H1 (cell line): ENCODE data around the gene CYGB. TPM values are rescaled to one million over a fixed set of nuclear protein-coding genes. Genes with fewer than 3 reads are reported as not detected.

Experiments used
- CTCF ChIA-PET: fragments of 300-600 bp; sonication (Branson Sonifier 250); formaldehyde crosslinking; loops from one replicate; lab custom pipeline; 2021; ENCODE audit not compliant: partially characterized antibody; lab: Charles Lee
- POLR2A ChIA-PET: fragments of 300-600 bp; sonication (Branson Sonifier 250); formaldehyde crosslinking; loops from one replicate; lab custom pipeline; 2021; ENCODE audit warnings: inconsistent platforms; ENCODE audit not compliant: partially characterized antibody; lab: Charles Lee
- DNase-seq, 2 experiments: peaks; one replicate each; pipeline versions ENCODE4 v3.0.0 to v3.0.0-alpha.2; 2010 to 2022; ENCODE audit warnings: low spot score in 2 of 2, low read depth in 1 of 2, mixed read lengths in 1 of 2
- FAIRE-seq: peaks from 2 replicates; lab custom pipeline; 2011; peaks lifted over from hg19 to GRCh38; lab: Jason Lieb, UNC
- H2AFZ ChIP-seq: 2 replicates; pipeline ENCODE4 v1.8.1; 2012; ENCODE audit warnings: low read length, inconsistent platforms
- H2AK5ac ChIP-seq: 2 replicates; pipeline ENCODE4 v1.6.1; 2013; ENCODE audit warnings: low read depth, low read length
- H2BK120ac ChIP-seq: replicated peaks from 2 replicates; pipeline ENCODE3; 2013; ENCODE audit warnings: low read depth, low read length, inconsistent platforms
- H2BK12ac ChIP-seq: 2 replicates; pipeline ENCODE4 v1.6.1; 2013; ENCODE audit warnings: low read depth, low read length
- H2BK15ac ChIP-seq: 2 replicates; pipeline ENCODE4 v1.6.1; 2013; ENCODE audit warnings: low read length
- H2BK20ac ChIP-seq: 2 replicates; pipeline ENCODE4 v1.6.1; 2013; ENCODE audit warnings: low read length
- H2BK5ac ChIP-seq: 2 replicates; pipeline ENCODE4 v1.6.1; 2013; ENCODE audit warnings: low read depth, low read length
- H3K14ac ChIP-seq: 2 replicates; pipeline ENCODE4 v1.6.1; 2013; ENCODE audit warnings: inconsistent platforms; ENCODE audit not compliant: insufficient read length
- H3K18ac ChIP-seq: 2 replicates; pipeline ENCODE4 v1.6.1; 2013; ENCODE audit warnings: low read length; ENCODE audit errors: extremely low read depth
- H3K23ac ChIP-seq: 2 replicates; pipeline ENCODE4 v1.6.1; 2013; ENCODE audit warnings: inconsistent platforms; ENCODE audit not compliant: insufficient read length
- H3K23me2 ChIP-seq: 2 replicates; pipeline ENCODE4 v1.6.1; 2013; ENCODE audit warnings: low read depth, low read length
- H3K27ac ChIP-seq: 2 replicates; pipeline ENCODE4 v1.6.1; 2011; ENCODE audit warnings: low read depth, low read length, inconsistent platforms
- H3K27me3 ChIP-seq, 4 experiments: replicated peaks in 1 of 4; 1 replicate in 1 of 4; 2 replicates in 3 of 4; pipeline versions ENCODE4 v1.6.1 to v1.8.1; 2011 to 2013; ENCODE audit warnings: low read length in 3 of 4, mild to moderate bottlenecking in 3 of 4, inconsistent platforms in 2 of 4, mixed read lengths in 2 of 4, moderate library complexity in 1 of 4; ENCODE audit not compliant: control insufficient read depth in 3 of 4, insufficient read depth in 3 of 4; ENCODE audit errors: extremely low read depth in 1 of 4
- H3K36me3 ChIP-seq, 4 experiments: 2 replicates each; pipeline versions ENCODE4 v1.6.1 to v1.8.1; 2011 to 2013; ENCODE audit warnings: mild to moderate bottlenecking in 4 of 4, low read length in 3 of 4, moderate library complexity in 2 of 4, control low read depth in 1 of 4, inconsistent platforms in 1 of 4; ENCODE audit not compliant: insufficient read depth in 4 of 4, control insufficient read depth in 2 of 4
- H3K4ac ChIP-seq: replicated peaks from 2 replicates; pipeline ENCODE3; 2013; ENCODE audit warnings: low read length, low read depth, mixed read lengths, inconsistent platforms; ENCODE audit not compliant: insufficient read length
- H3K4me1 ChIP-seq, 4 experiments: replicated peaks in 1 of 4; 1 replicate in 1 of 4; 2 replicates in 3 of 4; pipeline versions ENCODE4 v1.6.1 to v1.8.1; 2011 to 2013; ENCODE audit warnings: low read length in 3 of 4, inconsistent platforms in 2 of 4, mixed read lengths in 1 of 4; ENCODE audit not compliant: insufficient read depth in 4 of 4, control insufficient read depth in 3 of 4
- H3K4me2 ChIP-seq, 2 experiments: 2 replicates each; pipeline versions ENCODE4 v1.6.1 to v1.8.1; 2011 to 2013; ENCODE audit warnings: low read depth in 2 of 2, low read length in 2 of 2, control low read depth in 1 of 2, inconsistent platforms in 1 of 2, mild to moderate bottlenecking in 1 of 2; ENCODE audit not compliant: insufficient read depth in 1 of 2
- H3K4me3 ChIP-seq, 4 experiments: fragments of 200-600, 300-600 bp in 1 of 4; sonication (generic), shearing (Covaris generic), sonication (Bioruptor Twin) in 1 of 4; 2 replicates each; pipeline versions ENCODE4 v1.5.1 to v1.8.1; 2011 to 2016; ENCODE audit warnings: low read length in 4 of 4, low read depth in 3 of 4, control low read depth in 2 of 4, inconsistent platforms in 2 of 4, mild to moderate bottlenecking in 2 of 4, mixed read lengths in 1 of 4, moderate library complexity in 1 of 4; ENCODE audit not compliant: insufficient read depth in 2 of 4; ENCODE audit errors: extremely low read depth in 1 of 4
- H3K56ac ChIP-seq: replicated peaks from 2 replicates; pipeline ENCODE3; 2013; ENCODE audit warnings: low read depth, mild to moderate bottlenecking, mixed read lengths, low read length, inconsistent platforms; ENCODE audit not compliant: insufficient read length
- H3K79me1 ChIP-seq: 2 replicates; pipeline ENCODE4 v1.6.1; 2013; ENCODE audit warnings: low read depth, low read length, control low read depth
- H3K79me2 ChIP-seq, 2 experiments: 2 replicates each; pipeline versions ENCODE4 v1.6.1 to v1.8.1; 2012 to 2013; ENCODE audit warnings: low read length in 2 of 2, mild to moderate bottlenecking in 2 of 2, inconsistent platforms in 1 of 2; ENCODE audit not compliant: insufficient read depth in 2 of 2, control insufficient read depth in 1 of 2
- H3K9ac ChIP-seq, 4 experiments: replicated peaks in 1 of 4; 1 replicate in 1 of 4; 2 replicates in 3 of 4; pipeline versions ENCODE4 v1.6.1 to v1.8.1; 2011 to 2013; ENCODE audit warnings: low read depth in 3 of 4, low read length in 3 of 4, control low read depth in 2 of 4, mild to moderate bottlenecking in 2 of 4, moderate library complexity in 2 of 4, inconsistent platforms in 1 of 4; ENCODE audit errors: extremely low read depth in 1 of 4
- H3K9me3 ChIP-seq, 2 experiments: 2 replicates each; pipeline versions ENCODE4 v1.6.1 to v1.8.1; 2012 to 2013; ENCODE audit warnings: mild to moderate bottlenecking in 2 of 2, moderate library complexity in 2 of 2, control low read depth in 1 of 2, inconsistent platforms in 1 of 2, low read depth in 1 of 2, low read length in 1 of 2, mixed read lengths in 1 of 2; ENCODE audit not compliant: insufficient read depth in 2 of 2
- H4K20me1 ChIP-seq, 2 experiments: replicated peaks in 1 of 2; 2 replicates each; pipeline versions ENCODE3 to v1.8.1; 2011 to 2013; ENCODE audit warnings: inconsistent platforms in 2 of 2, low read length in 2 of 2, mild to moderate bottlenecking in 1 of 2; ENCODE audit not compliant: insufficient read depth in 2 of 2, control insufficient read depth in 1 of 2
- H4K5ac ChIP-seq: 2 replicates; pipeline ENCODE4 v1.6.1; 2013; ENCODE audit warnings: low read length, low read depth, mixed read lengths, inconsistent platforms; ENCODE audit not compliant: insufficient read length
- H4K8ac ChIP-seq: 2 replicates; pipeline ENCODE4 v1.8.0; 2013; ENCODE audit warnings: mild to moderate bottlenecking, moderate library complexity, low read length, inconsistent platforms; ENCODE audit not compliant: insufficient read depth; ENCODE audit errors: extremely low read depth
- H4K91ac ChIP-seq: replicated peaks from 2 replicates; pipeline ENCODE3; 2013; ENCODE audit warnings: low read length, mixed read lengths, inconsistent platforms; ENCODE audit not compliant: insufficient read length
- BRCA1 ChIP-seq: IDR thresholded peaks from 2 replicates; pipeline ENCODE4 v1.6.1; 2012; ENCODE audit warnings: low read depth, low read length, improper control_type of control experiment
- CHD1 ChIP-seq: IDR thresholded peaks from 2 replicates; pipeline ENCODE4 v1.6.1; 2012; ENCODE audit warnings: low read depth, low read length, improper control_type of control experiment
- FOSL1 ChIP-seq: IDR thresholded peaks from 2 replicates; pipeline ENCODE4 v1.6.1; 2011; ENCODE audit warnings: mild to moderate bottlenecking, low read depth, low read length, moderate library complexity; ENCODE audit not compliant: insufficient read depth
- GABPA ChIP-seq: IDR thresholded peaks from 2 replicates; pipeline ENCODE4 v1.6.1; 2011; ENCODE audit warnings: mild to moderate bottlenecking, low read length, moderate library complexity, borderline replicate concordance; ENCODE audit not compliant: insufficient read depth
- KDM1A ChIP-seq: fragments of 200-600, 300-600 bp; sonication (generic); IDR thresholded peaks from 2 replicates; pipeline ENCODE4 v1.7.1; 2016; ENCODE audit warnings: mild to moderate bottlenecking, low read length, borderline replicate concordance
- KDM5A ChIP-seq: fragments of 200-600 bp; IDR thresholded peaks from 2 replicates; pipeline ENCODE4 v1.7.1; 2012; ENCODE audit warnings: mild to moderate bottlenecking, low read length, inconsistent platforms, mixed read lengths
- PHF8 ChIP-seq: fragments of 200-600 bp; sonication (generic); conservative IDR thresholded peaks from 2 replicates; pipeline ENCODE4 v1.7.1; 2012; ENCODE audit warnings: low read depth, mild to moderate bottlenecking, inconsistent platforms, low read length, moderate library complexity
- SAP30 ChIP-seq: fragments of 300-600 bp; sonication (generic); IDR thresholded peaks from 2 replicates; pipeline ENCODE4 v1.7.1; 2012; ENCODE audit warnings: low read length, moderate library complexity, mild to moderate bottlenecking, inconsistent platforms; ENCODE audit not compliant: insufficient read depth, insufficient replicate concordance
- TAF7 ChIP-seq: optimal IDR thresholded peaks from 2 replicates; pipeline ENCODE3; 2011; ENCODE audit warnings: low read depth, mild to moderate bottlenecking, inconsistent platforms, low read length, moderate library complexity, borderline replicate concordance
- ZNF274 ChIP-seq: IDR thresholded peaks from 2 replicates; pipeline ENCODE4 v1.7.0; 2012; ENCODE audit warnings: low read length, borderline replicate concordance; ENCODE audit errors: extremely low read depth
- WGBS, 2 experiments: shearing (Covaris generic) in 1 of 2; methylation state at CpG; one replicate each; pipeline versions ENCODE4 v1.1.6 to v1.1.7; 2013 to 2015; ENCODE audit warnings: low lambda C conversion rate in 2 of 2, mixed read lengths in 2 of 2, inconsistent platforms in 1 of 2, low coverage in 1 of 2, missing lambda C conversion rate in 1 of 2; ENCODE audit not compliant: insufficient replicate concordance in 2 of 2, insufficient coverage in 1 of 2, insufficient read length in 1 of 2; ENCODE audit errors: extremely low coverage in 1 of 2, missing lambda C conversion rate in 1 of 2; 5-methylcytosine and 5-hydroxymethylcytosine counted together
- polyA plus RNA-seq, 7 experiments: library from polyadenylated mRNA; depleted of rRNA in 3 of 7; stranded (reverse) in 5 of 7; unstranded in 2 of 7; fragments of >200 nt in 5 of 7; fragments of 200-250 nt in 2 of 7; gene quantifications; 1 replicate in 5 of 7; 2 replicates in 1 of 7; 4 replicates in 1 of 7; pipeline versions ENCODE4 v1.2.1 to v1.2.3, GENCODE V29; 2011 to 2013; ENCODE audit warnings: missing spikeins in 2 of 7, mixed read lengths in 2 of 7
- total RNA-seq: library from RNA; stranded (reverse); fragmentation: NEBNext Ultra II Directional; extraction: Animal tissue kit (Norgen Biotek cat#: 25700); gene quantifications from 2 replicates; pipeline ENCODE4 v1.2.1, GENCODE V29; 2021

CYGB gene
- total and polyA plus RNA-seq, 2 of the 8 experiments (the other 6 are each of a cell fraction or from before 2014, with no cell fraction given): 2.7 to 3.7 TPM

GRCh38 chr17:76557368-76558197, 20.1 kb upstream of the CYGB start:
- Histone ChIP-seq H2BK12ac (peak overlapping the region; percentile 45), H3K9me3 (no peaks in the 10 kb centered on the region), H3K56ac (peak overlapping the region; percentile 84), H4K20me1 (peaks cover 15 to 18% of the 10 kb centered on the region in 2 experiments), H2BK20ac (no peak overlapping the region; the same call in 1 of the 2 replicates), H3K27ac (peak overlapping the region; percentile 93), H3K23ac (no peak overlapping the region), H4K8ac (peak overlapping the region; percentile 86; the same call in 1 of the 2 replicates), H2AFZ (peak overlapping the region; percentile 83), H3K4ac (peak overlapping the region; percentile 80), H3K4me3 (peak overlapping the region; percentile 89 to 100 (median 97)), H4K5ac (peak overlapping the region; percentile 84), H3K36me3 (peaks cover 14 to 36% (median 26%) of the 10 kb centered on the region in 4 experiments), H3K4me1 (peaks cover 2 to 10% (median 5%) of the 10 kb centered on the region in 4 experiments; a peak in 6 of 7 replicates), H3K79me2 (peaks cover 23 to 48% of the 10 kb centered on the region in 2 experiments), H3K79me1 (peaks cover 10% of the 10 kb centered on the region), H3K23me2 (peaks cover 2% of the 10 kb centered on the region; the same call in 1 of the 2 replicates), H2BK120ac (peak overlapping the region; percentile 55), H4K91ac (peak overlapping the region; percentile 87), H3K14ac (no peak overlapping the region), H3K18ac (peak overlapping the region; percentile 84), H3K27me3 (no peaks in the 10 kb centered on the region), H2BK15ac (peak overlapping the region; percentile 5; the same call in 1 of the 2 replicates), H3K9ac (peak overlapping the region; percentile 94 to 100 (median 100)), H3K4me2 (peak overlapping the region; percentile 75 to 76), H2BK5ac (peak overlapping the region; percentile 89), H2AK5ac (peak overlapping the region; percentile 57; the same call in 1 of the 2 replicates)
- 3% methylated on average over 55 of the region's 55 CpGs; no CpG with 5 or more reads in 1 of the 2 experiments for WGBS, 2 experiments
- ChIA-PET POLR2A (interaction anchor here (0.6 to 8.0 kb wide), 39 partner anchors 9 to 799 kb away, joined by 3 to 133 read pairs (median 4); partner anchors contain the start of genes AANAT, CYGB, JMJD6 and METTL23), CTCF (interaction anchor here (0.6 to 5.3 kb wide), 44 partner anchors 9 to 1423 kb away, joined by 3 to 71 read pairs (median 4); partner anchors contain the start of genes AANAT, PRCD and UBE2O)
- FAIRE-seq (no peak), DNase-seq (peak; percentile 89 to 97)
- no peak for TF ChIP-seq ZNF274
- TF ChIP-seq BRCA1: peak; percentile 98
- peak; percentile 90 for TF ChIP-seq TAF7
- TF ChIP-seq GABPA: no peak
- TF ChIP-seq FOSL1: no peak
- peak; percentile 88 for TF ChIP-seq PHF8
- TF ChIP-seq KDM1A: no peak
- peak; percentile 27 for TF ChIP-seq KDM5A
- peak; percentile 36 for TF ChIP-seq SAP30
- peak; percentile 48 for TF ChIP-seq CHD1
